Stromal cell of bone marrow (primary cell): ENCODE data around the gene NUDT5.
"Not testable (repeated sequence)": the region's sequence is repeated elsewhere in the genome, so short reads cannot be mapped to it uniquely, and the experiment has no call there.

Experiments used
- DNase-seq: peaks from one replicate; pipeline ENCODE4 v3.0.0-alpha.2; 2012; ENCODE audit warnings: low read depth

NUDT5 gene

DNA sequence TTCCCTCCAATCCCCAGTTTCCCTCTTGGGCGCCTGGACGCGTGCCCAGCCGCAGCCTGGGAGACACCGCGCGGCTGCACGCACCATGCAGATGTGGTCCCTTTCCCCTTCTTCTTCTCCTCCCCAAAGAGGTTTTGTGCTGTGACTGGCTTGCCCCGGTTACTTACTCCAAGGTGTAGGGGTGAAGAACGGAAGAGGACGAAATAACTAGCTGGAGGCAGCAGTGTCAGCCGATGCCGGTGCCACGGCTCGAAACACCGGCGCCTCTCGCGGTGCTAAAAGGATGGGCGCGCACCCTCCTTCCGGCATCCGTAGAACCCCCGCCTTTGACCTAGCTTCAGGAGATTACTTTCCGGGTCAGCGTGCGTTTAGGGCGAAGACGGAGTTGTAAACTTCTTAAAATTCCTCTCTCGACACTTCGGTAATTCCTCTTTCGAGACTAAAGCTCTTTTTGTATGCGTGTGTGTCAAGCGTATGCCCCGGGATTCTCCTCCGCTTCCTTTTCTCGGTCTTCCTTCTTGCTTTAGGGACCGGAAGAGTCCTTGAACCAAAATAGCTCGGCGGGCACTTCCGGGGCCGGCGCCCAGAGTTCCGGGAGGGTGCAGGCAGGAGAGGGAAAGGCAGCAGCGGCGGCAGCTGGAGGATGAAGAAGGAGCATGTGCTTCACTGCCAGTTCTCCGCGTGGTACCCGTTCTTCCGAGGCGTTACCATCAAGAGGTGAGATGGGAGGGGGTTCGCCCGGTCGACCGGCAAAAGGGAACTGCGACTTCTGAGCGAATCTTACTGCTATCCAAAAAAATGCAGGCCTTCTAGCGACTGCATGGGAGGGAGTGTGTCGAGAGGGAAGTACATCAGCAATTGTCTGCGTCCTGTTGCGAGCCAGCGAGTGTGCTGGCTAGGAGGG lies at the start of gene NUDT5, which contains the start of gene CDC123:
NUDT5 (minus strand) TSS at position 289 of the 904 bp plus-strand sequence. CDS start 9,600 bp downstream, outside the sequence.
CDC123 (plus strand) TSS at position 586 of the 904 bp plus-strand sequence; CDS start at position 644, 58 bp downstream.
- peak; percentile 88 for DNase-seq

DNA sequence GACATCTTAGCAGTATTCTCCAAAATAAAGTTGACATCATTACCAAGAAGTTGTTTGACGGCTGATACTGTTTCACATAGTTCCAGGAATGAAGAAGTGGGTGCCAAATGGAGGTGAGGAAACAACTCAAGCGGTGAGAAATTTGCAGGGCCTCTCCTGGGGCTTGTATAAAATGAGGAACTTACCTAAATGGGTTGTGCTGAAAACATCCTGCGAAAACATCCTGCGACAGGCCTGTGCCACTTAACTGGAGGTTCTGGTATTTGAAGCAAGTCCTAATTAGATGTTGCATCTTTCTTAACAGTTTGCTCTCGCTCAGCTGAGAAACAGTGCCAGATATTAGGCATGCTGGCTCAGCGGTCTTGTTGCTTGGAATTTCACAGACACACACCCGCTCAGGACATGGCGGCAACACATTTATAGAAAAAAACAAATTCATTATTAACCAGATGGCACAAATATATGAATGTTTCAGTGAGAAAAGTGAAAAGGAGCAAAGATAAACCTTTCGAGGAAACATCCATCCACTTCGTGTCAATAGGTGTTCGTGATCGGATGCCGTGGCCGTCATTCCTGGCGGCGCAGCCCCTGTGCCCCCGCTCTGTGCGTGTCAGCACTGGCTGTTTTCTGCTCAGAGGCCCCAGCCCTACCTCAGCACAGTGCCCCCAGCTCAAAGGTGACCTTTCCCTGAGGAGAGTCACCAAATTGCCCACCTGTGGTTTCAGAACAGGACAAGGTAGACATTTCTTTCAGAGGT lies 48.4 kb upstream of the NUDT5 start:
- DNase-seq, result no peak

- no peak for DNase-seq
These were observed 46.3 kb upstream of the NUDT5 start for GRCh38 chr10:12241810-12242529.

- no peak for DNase-seq
These were observed 43.1 kb upstream of the NUDT5 start for GRCh38 chr10:12238821-12239220.

DNA sequence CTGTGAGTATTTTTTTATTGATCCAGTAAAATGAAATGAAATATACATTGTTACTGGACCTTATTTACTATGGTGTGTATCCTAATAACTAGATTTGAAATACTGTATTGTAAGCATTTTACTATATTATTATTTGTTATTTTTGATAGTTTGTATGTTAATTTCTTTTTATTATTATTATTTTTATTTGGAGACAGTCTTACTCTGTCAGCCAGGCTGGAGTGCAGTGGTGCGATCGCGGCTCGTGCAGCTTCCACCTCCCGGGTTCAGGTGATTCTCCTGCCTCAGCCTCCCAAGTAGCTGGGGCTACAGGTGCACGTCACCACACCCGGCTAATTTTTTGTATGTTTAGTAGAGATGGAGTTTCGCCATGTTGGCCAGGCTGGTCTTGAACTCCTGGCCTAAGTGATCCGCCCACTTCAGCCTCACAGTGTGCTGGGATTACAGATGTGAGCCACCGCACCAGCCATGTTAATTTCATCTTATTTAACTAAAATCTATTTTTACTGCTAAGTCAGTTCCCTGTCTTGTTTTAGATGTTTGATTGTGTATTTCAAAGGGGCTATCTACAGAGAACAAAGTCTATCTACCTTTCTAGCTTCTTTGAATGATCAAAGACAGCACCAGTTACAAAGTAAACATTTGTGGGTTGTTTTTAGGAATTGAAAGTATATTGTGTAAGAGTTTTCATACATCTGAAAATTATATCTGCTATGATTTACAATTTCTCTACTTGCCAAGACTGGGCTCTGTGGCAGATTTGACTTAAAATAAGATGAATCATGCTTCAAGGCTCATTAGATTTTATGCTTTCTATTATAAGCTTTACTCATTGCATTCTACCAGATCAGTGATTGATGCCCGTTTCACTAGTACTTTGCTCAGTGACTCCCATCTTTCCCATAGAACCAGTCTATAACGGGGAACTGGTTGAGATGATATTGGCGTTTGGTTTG lies 41.9 kb upstream of the NUDT5 start:
- no peak for DNase-seq

DNA sequence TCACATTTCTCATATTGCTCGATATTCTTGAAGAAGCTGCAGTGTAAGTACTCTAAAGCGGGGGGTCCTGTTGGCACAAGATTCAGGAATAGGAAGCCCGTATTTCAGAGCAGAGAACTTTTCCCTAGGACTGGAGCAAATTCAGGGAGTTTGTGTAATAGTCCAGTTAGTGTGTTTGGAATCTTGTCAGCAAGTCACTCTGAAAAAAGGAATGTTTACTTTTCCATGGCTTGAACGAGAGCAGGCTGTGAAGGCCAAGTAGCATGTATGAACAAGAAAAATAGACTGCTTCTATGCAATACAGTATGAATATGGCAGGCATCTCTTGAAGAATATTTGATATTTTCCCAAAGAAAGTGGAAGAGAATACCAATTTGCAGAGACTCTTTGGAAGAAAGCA lies 40.1 kb upstream of the NUDT5 start:
- no peak for DNase-seq

DNA sequence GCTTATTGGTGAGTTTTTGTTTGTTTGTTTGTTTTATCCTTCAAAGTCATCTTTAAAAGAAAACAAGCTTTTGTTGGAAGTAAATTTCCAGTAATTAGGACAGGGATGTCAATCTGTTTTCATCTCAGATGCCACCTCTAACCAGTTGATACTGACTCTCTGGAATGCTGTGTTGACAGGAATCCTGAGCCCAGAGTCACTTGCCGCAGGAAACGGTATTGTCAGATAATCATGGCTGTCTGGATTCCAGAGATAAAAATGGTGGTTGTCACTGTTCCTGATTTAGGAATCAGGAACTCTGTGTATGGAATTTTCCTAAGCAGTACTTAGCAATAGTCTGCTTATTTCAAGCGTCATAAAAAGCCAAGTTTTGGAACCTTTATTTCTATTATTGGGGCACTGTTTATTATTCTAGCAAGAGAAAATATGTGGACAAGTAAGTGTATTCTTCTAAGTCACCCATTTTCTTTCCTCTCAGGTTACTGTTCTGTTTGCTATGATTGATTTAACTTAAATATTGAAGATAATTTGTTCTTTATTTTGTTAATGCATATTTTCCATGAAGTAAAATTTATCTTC lies 39.5 kb upstream of the NUDT5 start:
- no peak for DNase-seq

DNA sequence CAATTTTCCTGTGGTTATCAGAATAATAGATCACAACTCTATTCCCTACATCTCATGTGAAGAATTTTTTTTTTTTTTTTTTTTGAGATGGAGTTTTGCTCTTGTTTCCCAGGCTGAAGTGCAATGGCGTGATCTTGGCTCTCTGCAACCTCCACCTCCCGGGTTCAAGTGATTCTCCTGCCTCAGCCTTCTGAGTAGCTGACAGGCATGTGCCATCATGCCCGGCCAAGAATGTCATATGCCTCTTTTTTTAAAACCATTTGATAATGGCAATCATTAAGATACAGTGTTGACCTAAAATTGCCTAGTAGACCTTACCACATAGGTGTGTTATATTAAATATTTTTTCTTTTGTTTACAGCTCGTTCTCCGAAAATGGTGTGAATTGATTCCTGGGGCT lies 39.0 kb upstream of the NUDT5 start:
- DNase-seq, result not testable (repeated sequence)

DNA sequence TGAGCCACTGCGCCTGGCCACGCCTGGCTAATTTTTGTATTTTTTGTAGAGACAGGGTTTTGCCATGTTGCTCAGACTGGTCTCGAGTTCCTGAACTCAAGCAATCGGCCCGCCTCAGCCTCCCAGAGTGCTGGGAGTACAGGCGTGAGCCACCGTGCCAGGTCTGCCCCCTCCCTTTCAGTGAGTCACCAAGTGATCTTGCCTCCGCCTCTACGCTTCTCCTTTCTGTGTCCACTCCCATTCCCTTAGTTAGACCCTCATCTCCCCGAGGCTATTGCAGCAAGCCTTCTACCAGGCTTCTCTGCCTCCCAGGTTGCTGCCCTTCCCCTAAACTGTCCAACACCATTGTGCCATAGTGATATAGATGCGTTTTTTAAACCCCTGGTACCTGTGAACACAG lies 33.2 kb upstream of the NUDT5 start:
- no peak for DNase-seq

GRCh38 chr10:12226438-12226837 lies 30.7 kb upstream of the NUDT5 start:
- DNase-seq, result not testable (repeated sequence)

GRCh38 chr10:12225444-12225843 lies 29.8 kb upstream of the NUDT5 start:
- no peak for DNase-seq

GRCh38 chr10:12221323-12222298 lies 25.9 kb upstream of the NUDT5 start:
- DNase-seq, result no peak

- DNase-seq, result no peak
These were observed 23.3 kb upstream of the NUDT5 start for GRCh38 chr10:12218991-12219390.

GRCh38 chr10:12214763-12215218 lies 19.1 kb upstream of the NUDT5 start:
- DNase-seq, result peak; percentile 42

GRCh38 chr10:12214093-12214492 lies 18.4 kb upstream of the NUDT5 start:
- DNase-seq, result no peak

- DNase-seq, result no peak
These were observed 17.9 kb upstream of the NUDT5 start for GRCh38 chr10:12213621-12214020.

GRCh38 chr10:12212454-12212853 lies 16.8 kb upstream of the NUDT5 start:
- DNase-seq, result no peak

DNA sequence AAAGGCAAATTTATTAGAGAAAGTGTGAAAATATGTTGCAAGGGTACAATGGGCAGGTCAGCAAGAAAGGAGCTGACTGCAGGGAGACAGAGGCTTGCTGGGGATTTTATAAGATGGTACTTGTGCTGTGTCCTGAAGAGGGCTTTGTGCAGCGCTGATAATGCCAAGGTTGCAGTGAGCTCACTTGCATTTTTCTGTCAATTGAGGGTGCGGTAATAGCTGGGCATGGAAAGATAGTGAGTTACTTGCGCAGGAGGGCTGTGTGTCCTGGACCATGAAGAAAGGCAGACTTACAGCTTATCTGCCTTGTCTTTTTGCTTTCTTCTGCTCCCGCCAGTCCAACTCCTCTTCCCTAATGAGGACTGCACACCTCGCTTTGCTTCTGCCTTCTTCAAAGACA lies 12.8 kb upstream of the NUDT5 start:
- DNase-seq, result no peak

GRCh38 chr10:12207114-12207513 lies 11.4 kb upstream of the NUDT5 start:
- no peak for DNase-seq
